GM23248 (cell line): ENCODE measurements around the gene DENND5A.

ENCODE experiments used
- EZH2 ChIP-seq: fragments of 200-600 bp; sonication (generic); IDR thresholded peaks from 2 replicates; pipeline ENCODE4 v1.6.1; 2018; ENCODE audit warnings: antibody characterized with exemption, mild to moderate bottlenecking; ENCODE audit not compliant: insufficient read depth, poor library complexity, severe bottlenecking
- EZH2phosphoT487 ChIP-seq: fragments of 200-600 bp; sonication (generic); IDR thresholded peaks from 2 replicates; pipeline ENCODE4 v1.6.1; 2018; ENCODE audit warnings: antibody characterized with exemption, moderate library complexity, mild to moderate bottlenecking, low read depth; ENCODE audit not compliant: insufficient read depth

GRCh38 chr11:9139628-9140357 is 125.4 kb downstream of the DENND5A start:
- TF ChIP-seq EZH2phosphoT487 (no peak), EZH2 (no peak)
